ENCODE data around the gene TRABD2B.

GRCh38 chr1:48027533-48027835, 30.3 kb upstream of the TRABD2B start:
- no peak for TF ChIP-seq POLR2AphosphoS5 (IDR thresholded peaks at IDR 0.05; ENCODE audit: low read depth, low read length)
- TF ChIP-seq, protein P1, sequence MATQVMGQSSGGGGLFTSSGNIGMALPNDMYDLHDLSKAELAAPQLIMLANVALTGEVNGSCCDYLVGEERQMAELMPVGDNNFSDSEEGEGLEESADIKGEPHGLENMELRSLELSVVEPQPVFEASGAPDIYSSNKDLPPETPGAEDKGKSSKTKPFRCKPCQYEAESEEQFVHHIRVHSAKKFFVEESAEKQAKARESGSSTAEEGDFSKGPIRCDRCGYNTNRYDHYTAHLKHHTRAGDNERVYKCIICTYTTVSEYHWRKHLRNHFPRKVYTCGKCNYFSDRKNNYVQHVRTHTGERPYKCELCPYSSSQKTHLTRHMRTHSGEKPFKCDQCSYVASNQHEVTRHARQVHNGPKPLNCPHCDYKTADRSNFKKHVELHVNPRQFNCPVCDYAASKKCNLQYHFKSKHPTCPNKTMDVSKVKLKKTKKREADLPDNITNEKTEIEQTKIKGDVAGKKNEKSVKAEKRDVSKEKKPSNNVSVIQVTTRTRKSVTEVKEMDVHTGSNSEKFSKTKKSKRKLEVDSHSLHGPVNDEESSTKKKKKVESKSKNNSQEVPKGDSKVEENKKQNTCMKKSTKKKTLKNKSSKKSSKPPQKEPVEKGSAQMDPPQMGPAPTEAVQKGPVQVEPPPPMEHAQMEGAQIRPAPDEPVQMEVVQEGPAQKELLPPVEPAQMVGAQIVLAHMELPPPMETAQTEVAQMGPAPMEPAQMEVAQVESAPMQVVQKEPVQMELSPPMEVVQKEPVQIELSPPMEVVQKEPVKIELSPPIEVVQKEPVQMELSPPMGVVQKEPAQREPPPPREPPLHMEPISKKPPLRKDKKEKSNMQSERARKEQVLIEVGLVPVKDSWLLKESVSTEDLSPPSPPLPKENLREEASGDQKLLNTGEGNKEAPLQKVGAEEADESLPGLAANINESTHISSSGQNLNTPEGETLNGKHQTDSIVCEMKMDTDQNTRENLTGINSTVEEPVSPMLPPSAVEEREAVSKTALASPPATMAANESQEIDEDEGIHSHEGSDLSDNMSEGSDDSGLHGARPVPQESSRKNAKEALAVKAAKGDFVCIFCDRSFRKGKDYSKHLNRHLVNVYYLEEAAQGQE (IDR thresholded peaks at IDR 0.05; ENCODE audit: insufficient read depth in 1 of 2, low read depth in 2 of 2, low read length in 2 of 2) = no peak
- TF ChIP-seq TAF1 (IDR thresholded peaks at IDR 0.05; ENCODE audit: borderline replicate concordance, insufficient read depth, low read length) = no peak
- TF ChIP-seq SIN3A (IDR thresholded peaks at IDR 0.05; ENCODE audit: borderline replicate concordance, insufficient read depth, low read length) = no peak

Measured in PFSK-1 (cell line).